Mesenchymal stem cell (in vitro differentiated cells and primary cell): ENCODE data around the gene CIRBP.

Experiments used
- DNase-seq: peaks from one replicate; pipeline ENCODE4 v3.0.0-alpha.2; 2013
- H2AFZ ChIP-seq: one replicate; pipeline ENCODE4 v1.6.1; 2013; ENCODE audit warnings: low read depth, mild to moderate bottlenecking, control low read depth, inconsistent platforms, low read length, moderate library complexity
- H2AK5ac ChIP-seq: 2 replicates; pipeline ENCODE4 v1.6.1; 2013; ENCODE audit warnings: low read length, moderate library complexity, mild to moderate bottlenecking, inconsistent platforms; ENCODE audit not compliant: severe bottlenecking
- H2BK120ac ChIP-seq: one replicate; pipeline ENCODE4 v1.6.1; 2013; ENCODE audit warnings: low read depth, mild to moderate bottlenecking, inconsistent platforms, low read length, moderate library complexity
- H2BK12ac ChIP-seq, 2 experiments: one replicate each; pipeline ENCODE4 v1.6.1; 2013; ENCODE audit warnings: inconsistent platforms in 2 of 2, low read length in 2 of 2, mild to moderate bottlenecking in 2 of 2, moderate library complexity in 2 of 2, control low read depth in 1 of 2
- H2BK15ac ChIP-seq: one replicate; pipeline ENCODE4 v1.6.1; 2013; ENCODE audit warnings: mild to moderate bottlenecking, low read depth, inconsistent platforms; ENCODE audit not compliant: poor library complexity, severe bottlenecking
- H2BK5ac ChIP-seq: 2 replicates; pipeline ENCODE4 v1.6.1; 2013; ENCODE audit warnings: low read depth, mild to moderate bottlenecking, low read length, control low read depth, inconsistent platforms; ENCODE audit not compliant: poor library complexity, severe bottlenecking
- H3K14ac ChIP-seq, 2 experiments: one replicate each; pipeline ENCODE4 v1.6.1; 2013; ENCODE audit warnings: inconsistent platforms in 2 of 2, low read length in 2 of 2, control low read depth in 1 of 2, mild to moderate bottlenecking in 1 of 2, moderate library complexity in 1 of 2
- H3K18ac ChIP-seq, 2 experiments: one replicate each; pipeline ENCODE4 v1.6.1; 2013; ENCODE audit warnings: inconsistent platforms in 2 of 2, low read length in 2 of 2, control low read depth in 1 of 2, low read depth in 1 of 2, mild to moderate bottlenecking in 1 of 2
- H3K23ac ChIP-seq, 2 experiments: one replicate each; pipeline ENCODE4 v1.6.1; 2013; ENCODE audit warnings: inconsistent platforms in 2 of 2, low read length in 2 of 2, mild to moderate bottlenecking in 2 of 2, moderate library complexity in 2 of 2, control low read depth in 1 of 2
- H3K27ac ChIP-seq: 2 replicates; pipeline ENCODE4 v1.5.1; 2013; ENCODE audit warnings: mild to moderate bottlenecking, moderate library complexity, low read length, control low read depth, inconsistent platforms; ENCODE audit not compliant: poor library complexity, severe bottlenecking
- H3K27me3 ChIP-seq, 2 experiments: 2 replicates each; pipeline versions ENCODE4 v1.6.1 to v1.7.0; 2013; ENCODE audit warnings: low read length in 2 of 2, mild to moderate bottlenecking in 2 of 2, moderate library complexity in 2 of 2, control low read depth in 1 of 2, inconsistent platforms in 1 of 2; ENCODE audit not compliant: control insufficient read depth in 1 of 2, insufficient read depth in 1 of 2
- H3K36me3 ChIP-seq, 2 experiments: 2 replicates each; pipeline versions ENCODE4 v1.6.1 to v1.7.0; 2013; ENCODE audit warnings: low read length in 2 of 2, control low read depth in 1 of 2, inconsistent platforms in 1 of 2, low read depth in 1 of 2, mild to moderate bottlenecking in 1 of 2; ENCODE audit not compliant: insufficient read depth in 2 of 2, control insufficient read depth in 1 of 2
- H3K4ac ChIP-seq, 2 experiments: one replicate each; pipeline ENCODE4 v1.6.1; 2013; ENCODE audit warnings: inconsistent platforms in 2 of 2, low read length in 2 of 2, mild to moderate bottlenecking in 2 of 2, moderate library complexity in 2 of 2, control low read depth in 1 of 2, low read depth in 1 of 2
- H3K4me1 ChIP-seq: 2 replicates; pipeline ENCODE4 v1.6.1; 2013; ENCODE audit warnings: low read depth, low read length, control low read depth; ENCODE audit not compliant: control insufficient read depth, insufficient read depth
- H3K4me2 ChIP-seq: 2 replicates; pipeline ENCODE4 v1.6.1; 2013; ENCODE audit warnings: low read length, mild to moderate bottlenecking, inconsistent platforms; ENCODE audit not compliant: poor library complexity, severe bottlenecking
- H3K4me3 ChIP-seq, 2 experiments: 2 replicates each; pipeline versions ENCODE4 v1.5.1 to v1.7.0; 2013; ENCODE audit warnings: low read length in 2 of 2, mild to moderate bottlenecking in 2 of 2, control low read depth in 1 of 2, low read depth in 1 of 2; ENCODE audit not compliant: insufficient read depth in 1 of 2
- H3K79me1 ChIP-seq: replicated peaks from 2 replicates; pipeline ENCODE4 v1.6.1; 2013; ENCODE audit warnings: mild to moderate bottlenecking, control low read depth, low read length, inconsistent platforms; ENCODE audit not compliant: poor library complexity, severe bottlenecking
- H3K9ac ChIP-seq: 2 replicates; pipeline ENCODE4 v1.7.0; 2013; ENCODE audit warnings: mild to moderate bottlenecking, low read length, moderate library complexity
- H3K9me3 ChIP-seq: 2 replicates; pipeline ENCODE4 v1.7.0; 2013; ENCODE audit warnings: mild to moderate bottlenecking, low read length; ENCODE audit not compliant: control insufficient read depth
- H4K8ac ChIP-seq: one replicate; pipeline ENCODE4 v1.6.1; 2013; ENCODE audit warnings: inconsistent platforms, mild to moderate bottlenecking, low read length, moderate library complexity
- H4K91ac ChIP-seq: one replicate; pipeline ENCODE4 v1.6.1; 2013; ENCODE audit warnings: mild to moderate bottlenecking, low read length, inconsistent platforms
- WGBS: methylation state at CpG from one replicate; pipeline ENCODE4 v1.1.7; 2013; ENCODE audit warnings: mixed read lengths; 5-methylcytosine and 5-hydroxymethylcytosine counted together

Gene CIRBP

DNA sequence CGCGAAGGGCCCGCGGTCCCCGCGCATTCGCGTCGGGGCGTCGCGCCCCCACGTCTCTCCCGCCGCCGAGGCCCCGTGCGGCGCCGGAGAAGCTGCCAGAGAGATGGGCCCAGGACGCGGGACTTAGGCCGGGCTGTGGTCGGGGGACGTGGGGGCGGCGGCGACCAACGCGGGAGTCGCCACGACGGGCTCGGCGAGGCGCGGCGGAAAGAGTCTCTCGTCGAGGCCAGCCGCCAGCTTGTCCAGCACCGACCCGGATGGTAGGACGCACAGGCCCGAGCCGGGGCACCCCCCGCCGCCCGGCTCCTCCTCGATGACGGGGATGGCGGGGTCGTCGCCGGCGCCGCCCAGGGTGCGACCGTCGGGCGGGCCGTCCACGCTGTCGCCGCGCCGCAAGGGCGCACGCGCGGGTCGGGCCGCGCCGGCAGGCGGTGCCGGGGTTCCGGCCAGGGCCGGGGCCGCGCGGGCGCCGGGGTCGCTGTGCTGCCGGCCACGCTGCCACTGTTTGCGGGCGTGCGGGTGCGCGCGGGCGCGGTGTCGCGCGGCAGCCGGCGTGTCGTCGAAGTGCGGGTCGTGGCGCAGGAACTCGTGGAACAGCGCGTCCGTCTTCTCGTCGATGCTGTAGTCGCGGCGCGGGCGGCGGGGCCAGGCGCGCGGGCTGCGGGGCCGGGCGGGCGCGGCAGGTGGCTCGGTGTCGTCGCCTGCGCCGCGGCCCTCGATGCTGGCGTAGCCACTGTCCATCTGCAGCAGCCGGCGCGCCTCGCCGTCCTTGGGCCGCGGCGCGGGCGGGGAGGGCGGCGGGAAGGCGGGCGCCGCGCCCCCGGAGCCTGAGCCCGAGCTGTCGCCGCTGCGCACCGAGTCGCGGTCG lies 39.8 kb upstream of the CIRBP start:
- H3K14ac ChIP-seq: no peak overlapping the region
- no peak overlapping the region for H3K23ac ChIP-seq
- no peak overlapping the region for H4K91ac ChIP-seq
- no peaks in the 10 kb centered on the region for H3K27me3 ChIP-seq
- H2BK15ac ChIP-seq: no peak overlapping the region
- no peaks in the 10 kb centered on the region for H3K9me3 ChIP-seq
- no peak overlapping the region for H2AFZ ChIP-seq
- no peak overlapping the region for H3K27ac ChIP-seq
- H2BK5ac ChIP-seq: no peak overlapping the region
- no peak overlapping the region for H3K18ac ChIP-seq
- WGBS: 97% methylated on average over 142 of the region's 158 CpGs
- H2BK120ac ChIP-seq: no peak overlapping the region
- no peak overlapping the region for H4K8ac ChIP-seq
- H3K4me3 ChIP-seq: no peak overlapping the region
- H3K9ac ChIP-seq: no peak overlapping the region
- no peak overlapping the region for H2AK5ac ChIP-seq
- no peak overlapping the region for H3K4ac ChIP-seq
- no peak overlapping the region for H2BK12ac ChIP-seq
- H3K79me1 ChIP-seq: peaks cover 23% of the 10 kb centered on the region
- peaks cover 47% of the 10 kb centered on the region for H3K4me1 ChIP-seq
- peaks cover 9 to 93% of the 10 kb centered on the region in 2 experiments for H3K36me3 ChIP-seq
- H3K4me2 ChIP-seq: no peak overlapping the region
- DNase-seq: no peak

DNA sequence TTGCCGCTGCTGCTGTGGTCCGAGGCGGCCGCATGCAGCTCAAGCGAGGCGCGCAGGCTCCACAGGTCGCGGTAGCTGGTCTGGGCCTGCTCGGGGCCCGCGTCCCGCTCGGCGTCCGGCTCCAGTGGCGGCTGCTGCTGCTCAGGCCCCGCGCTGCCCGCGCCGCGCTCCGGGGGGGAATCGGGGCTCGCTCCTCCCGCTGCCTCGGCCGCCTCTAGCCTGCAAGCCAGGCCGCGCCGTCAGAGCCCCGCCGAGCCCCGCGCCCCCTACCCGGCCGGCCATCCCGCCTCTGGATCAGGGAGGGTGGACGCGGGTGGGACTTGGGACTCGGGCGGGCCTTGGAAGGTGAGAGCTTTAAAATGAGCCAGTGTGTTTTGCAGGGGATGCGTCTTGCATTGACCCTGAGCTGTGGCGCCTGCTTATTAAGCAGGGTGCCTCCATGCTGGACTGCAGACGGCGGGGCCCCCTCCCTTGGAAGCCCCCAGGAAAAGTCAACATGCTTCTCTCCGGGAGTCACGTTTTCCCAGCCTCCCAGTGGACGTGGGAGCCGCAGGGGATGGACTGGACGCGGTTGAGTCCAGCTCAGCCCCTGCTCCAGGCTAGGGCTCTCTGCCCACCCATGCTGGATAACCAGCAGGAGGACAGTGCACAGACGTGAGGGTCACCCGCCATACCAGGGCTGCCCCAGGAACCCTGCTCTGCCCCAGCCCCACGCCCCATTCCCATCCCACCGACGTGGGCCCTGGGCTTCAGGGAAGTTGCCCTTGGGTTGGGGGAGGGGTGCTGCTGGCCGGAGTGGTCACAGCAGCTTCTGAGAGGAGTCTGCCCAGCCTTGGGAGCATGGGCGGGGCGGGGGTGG lies 39.0 kb upstream of the CIRBP start:
- Histone ChIP-seq H3K18ac (no peak overlapping the region), H3K36me3 (peaks cover 14 to 94% of the 10 kb centered on the region in 2 experiments), H3K14ac (no peak overlapping the region), H2BK12ac (no peak overlapping the region), H3K4me3 (no peak overlapping the region), H4K91ac (no peak overlapping the region), H3K4me2 (no peak overlapping the region), H2AFZ (no peak overlapping the region), H3K9me3 (no peaks in the 10 kb centered on the region), H3K27me3 (no peaks in the 10 kb centered on the region), H3K27ac (no peak overlapping the region), H3K9ac (no peak overlapping the region), H3K79me1 (peaks cover 22% of the 10 kb centered on the region), H3K4me1 (peaks cover 39% of the 10 kb centered on the region), H4K8ac (no peak overlapping the region), H2BK15ac (no peak overlapping the region), H2BK5ac (no peak overlapping the region), H3K23ac (no peak overlapping the region), H3K4ac (no peak overlapping the region), H2BK120ac (no peak overlapping the region), H2AK5ac (no peak overlapping the region)
- DNase-seq: no peak
- WGBS: 95% methylated on average over 52 of the region's 61 CpGs

DNA sequence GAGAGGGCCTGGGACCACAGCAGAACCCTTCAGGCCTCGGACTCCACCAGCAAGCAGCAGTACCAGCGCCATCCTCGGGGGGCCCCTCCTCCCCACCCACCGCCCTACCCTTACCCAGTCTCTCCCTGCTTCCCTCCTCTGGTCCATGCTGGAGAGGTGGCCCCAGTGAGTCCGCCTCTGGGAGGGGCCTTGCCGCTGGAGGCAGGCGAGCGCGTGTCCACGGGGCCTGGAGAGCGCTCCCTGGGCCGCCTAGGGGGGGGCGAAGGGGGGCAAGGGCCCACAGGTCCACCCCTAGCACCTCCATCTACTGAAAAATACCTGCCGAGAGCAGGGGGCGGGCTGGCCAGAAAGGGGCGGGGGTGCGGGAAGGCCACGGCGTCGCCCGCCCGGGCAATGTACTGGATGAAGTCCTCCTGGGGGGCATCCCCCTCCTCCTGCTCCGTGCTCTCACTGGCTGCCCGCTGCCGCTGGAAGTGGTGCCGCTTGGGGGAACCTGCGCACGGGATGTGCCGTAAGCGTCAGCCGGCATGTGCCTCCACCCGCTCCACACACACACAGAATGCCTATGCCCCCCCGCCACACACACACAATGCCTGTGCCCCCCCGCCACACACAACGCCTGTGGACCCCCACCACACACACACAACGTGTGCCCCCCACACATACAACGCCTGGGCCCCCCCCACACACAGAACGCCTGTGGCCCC lies 38.2 kb upstream of the CIRBP start:
- H3K9ac ChIP-seq: no peak overlapping the region
- 92% methylated on average over 32 of the region's 38 CpGs for WGBS
- DNase-seq: no peak
- H2AK5ac ChIP-seq: no peak overlapping the region
- no peak overlapping the region for H3K4me3 ChIP-seq
- H2BK5ac ChIP-seq: no peak overlapping the region
- no peaks in the 10 kb centered on the region for H3K9me3 ChIP-seq
- H3K4me2 ChIP-seq: no peak overlapping the region
- no peak overlapping the region for H3K23ac ChIP-seq
- H3K14ac ChIP-seq: no peak overlapping the region
- no peak overlapping the region for H4K91ac ChIP-seq
- H2BK15ac ChIP-seq: peak overlapping the region; percentile 35
- H3K4me1 ChIP-seq: peaks cover 42% of the 10 kb centered on the region
- H4K8ac ChIP-seq: no peak overlapping the region
- no peak overlapping the region for H2AFZ ChIP-seq
- H3K18ac ChIP-seq: no peak overlapping the region
- peaks cover 20 to 96% of the 10 kb centered on the region in 2 experiments for H3K36me3 ChIP-seq
- H2BK12ac ChIP-seq: no peak overlapping the region
- no peak overlapping the region for H3K27ac ChIP-seq
- H3K27me3 ChIP-seq: no peaks in the 10 kb centered on the region
- H3K4ac ChIP-seq: no peak overlapping the region
- no peak overlapping the region for H2BK120ac ChIP-seq
- peaks cover 27% of the 10 kb centered on the region for H3K79me1 ChIP-seq
